ENCODE measurements around the gene CDH7.
A peak's percentile ranks its signal among the peaks of the same experiment; 100 is the strongest.

The CDH7 gene

DNA sequence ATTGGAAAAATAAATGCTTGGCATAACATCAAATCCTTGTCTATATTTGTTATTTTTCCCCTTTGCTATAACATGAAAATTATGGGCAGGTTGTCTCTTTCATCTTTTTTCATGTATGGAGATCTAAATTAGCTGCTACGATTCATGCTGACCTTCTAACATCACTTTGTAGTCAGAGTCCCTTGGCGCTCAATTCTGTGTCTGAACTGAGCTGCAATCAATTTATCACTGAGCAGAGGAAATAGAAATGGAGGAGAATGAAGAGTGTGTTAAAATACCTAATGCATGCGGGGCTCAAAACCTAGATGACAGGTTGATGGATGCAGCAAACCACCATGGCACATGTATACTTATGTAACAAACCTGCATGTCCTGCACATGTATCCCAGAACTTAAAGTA is 168.9 kb downstream of the CDH7 start:
- peak; percentile 31 for DNase-seq

DNA sequence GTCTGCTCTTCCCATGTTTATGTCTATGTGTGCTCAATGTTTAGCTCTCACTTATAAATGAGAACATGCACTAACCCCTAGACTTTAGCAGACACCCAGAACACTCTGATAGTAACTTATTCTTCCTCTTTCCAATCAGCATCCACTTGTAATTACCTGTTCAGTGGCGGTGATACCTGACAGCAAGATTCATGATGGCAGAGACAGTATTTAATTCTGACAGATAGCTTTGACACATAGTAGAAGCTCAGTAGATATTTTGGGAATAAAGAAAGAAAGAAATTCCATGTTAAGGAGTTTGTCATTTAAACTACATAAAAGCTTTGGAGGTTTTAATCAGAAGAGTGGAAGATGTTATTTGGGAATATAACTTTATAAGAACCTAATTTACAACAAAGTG is 171.3 kb downstream of the CDH7 start:
- DNase-seq: no peak

- DNase-seq: no peak
Observed at GRCh38 chr18:65924904-65925303, 174.1 kb downstream of the CDH7 start.

DNA sequence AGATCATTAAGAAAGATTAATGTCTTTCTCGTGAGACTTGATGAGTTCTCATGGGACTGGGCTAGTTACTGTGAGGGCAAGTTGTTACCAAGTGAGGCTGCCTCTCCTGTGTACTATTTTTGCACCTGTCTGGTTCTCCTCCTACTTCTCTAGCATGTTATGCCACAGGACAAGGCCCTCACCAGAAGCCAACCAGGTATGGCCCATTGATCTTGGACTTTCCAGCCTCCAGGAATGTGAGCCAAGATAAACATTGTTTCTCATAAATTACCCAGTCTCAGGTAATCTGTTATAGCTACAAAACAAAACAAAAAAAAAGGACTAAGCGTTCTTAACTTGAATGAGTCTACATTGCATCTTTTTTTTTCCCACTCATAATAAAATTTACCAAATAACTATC is 184.1 kb downstream of the CDH7 start:
- DNase-seq: no peak

DNA sequence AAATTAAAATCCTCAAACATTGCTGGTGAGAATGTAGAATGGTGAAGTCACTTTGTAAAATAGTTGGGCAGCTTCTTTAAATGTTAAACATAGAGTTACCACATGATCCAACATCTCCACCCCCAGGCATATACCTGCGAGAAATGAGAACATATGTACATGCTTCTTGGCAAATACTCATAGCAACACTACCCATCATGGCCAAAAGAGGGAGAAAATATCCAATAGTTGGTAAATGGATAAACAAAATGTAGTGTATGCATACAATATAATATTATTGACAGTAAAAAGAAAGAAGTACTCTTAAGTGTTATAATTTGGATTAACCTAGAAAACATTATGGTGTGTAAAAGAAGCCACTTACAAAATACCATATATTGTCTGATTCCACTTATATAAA is 185.9 kb downstream of the CDH7 start:
- DNase-seq: no peak

GRCh38 chr18:65937180-65937579 is 186.4 kb downstream of the CDH7 start:
- no peak for DNase-seq

DNA sequence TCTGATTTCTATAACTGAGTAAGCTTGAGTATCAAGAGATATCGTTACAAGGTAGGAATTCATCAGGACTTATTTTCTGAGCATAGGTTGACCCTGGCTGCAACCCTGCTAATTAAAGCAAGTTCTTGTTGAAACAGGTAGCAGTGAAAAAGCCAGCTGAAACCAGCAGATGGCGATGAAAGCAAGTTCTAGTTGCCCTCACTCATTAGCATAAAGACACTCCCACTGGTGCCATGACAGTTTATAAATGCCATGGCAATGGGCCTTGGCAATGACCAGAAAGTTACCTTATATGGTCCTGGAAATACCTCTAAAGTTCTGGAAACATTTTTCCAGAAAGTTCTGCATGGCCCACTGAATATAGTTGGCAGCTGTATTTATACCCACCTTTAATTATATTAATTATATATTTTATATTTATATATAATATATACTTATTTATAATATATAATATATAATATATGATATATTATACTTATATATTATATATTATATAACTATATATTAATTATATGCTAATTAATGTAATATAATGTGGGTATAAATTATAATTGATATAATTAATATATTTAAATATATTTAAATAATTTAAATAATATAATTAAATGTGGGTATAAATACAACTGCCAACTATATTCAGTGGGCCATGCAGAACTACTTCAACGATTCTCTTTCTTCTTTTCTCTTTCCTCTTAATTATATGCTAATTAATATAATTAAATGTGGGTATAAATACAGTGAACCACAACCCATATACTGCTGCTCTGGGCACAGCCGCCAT is 188.0 kb downstream of the CDH7 start:
- DNase-seq: no peak
